HFF-Myc (cell line): Measurements from ENCODE around the gene ZNF415.
"Not testable (repeated sequence)": the region's sequence is repeated elsewhere in the genome, so short reads cannot be mapped to it uniquely, and the experiment has no call there.

ENCODE experiments used
- DNase-seq: peaks from one replicate; pipeline ENCODE4 v3.0.0-alpha.2; 2011; ENCODE audit warnings: low read depth; ENCODE audit errors: extremely low read depth
- H3K4me3 ChIP-seq: replicated peaks from 2 replicates; pipeline ENCODE4 v1.5.1; 2011; ENCODE audit warnings: low read depth, mild to moderate bottlenecking, control low read depth, low read length
- TF ChIP-seq, protein P1 (sequence below): IDR thresholded peaks from 2 replicates; pipeline ENCODE4 v1.5.1; 2012; ENCODE audit warnings: mild to moderate bottlenecking, low read depth, low read length, control low read depth; ENCODE audit errors: missing control alignments

Gene ZNF415

DNA sequence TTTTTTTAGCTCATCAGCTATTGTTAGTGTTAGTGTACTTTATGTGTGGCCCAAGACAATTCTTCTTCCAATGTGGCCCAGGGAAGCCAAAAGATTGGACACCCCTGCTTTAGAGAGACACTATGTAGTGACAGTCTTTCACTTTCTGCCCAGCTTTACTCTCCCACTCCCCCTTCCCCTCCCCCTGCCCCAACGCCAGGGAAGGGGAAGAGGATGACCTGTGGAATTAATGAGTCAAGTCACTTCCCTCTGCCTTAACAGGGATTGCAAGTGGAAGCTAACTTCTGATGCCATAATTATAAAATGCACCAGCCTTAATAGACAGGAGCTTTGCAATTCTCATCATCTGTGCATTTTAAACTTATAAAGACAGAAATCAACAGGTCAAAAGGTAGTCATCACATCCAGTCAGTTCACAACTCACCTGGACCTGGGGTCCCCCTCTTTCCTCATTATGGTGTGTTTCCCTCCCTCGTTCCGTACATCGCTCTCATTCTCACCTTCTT, 1.6 kb downstream of the ZNF415 start:
- no peak overlapping the region for H3K4me3 ChIP-seq
- TF ChIP-seq, protein P1, sequence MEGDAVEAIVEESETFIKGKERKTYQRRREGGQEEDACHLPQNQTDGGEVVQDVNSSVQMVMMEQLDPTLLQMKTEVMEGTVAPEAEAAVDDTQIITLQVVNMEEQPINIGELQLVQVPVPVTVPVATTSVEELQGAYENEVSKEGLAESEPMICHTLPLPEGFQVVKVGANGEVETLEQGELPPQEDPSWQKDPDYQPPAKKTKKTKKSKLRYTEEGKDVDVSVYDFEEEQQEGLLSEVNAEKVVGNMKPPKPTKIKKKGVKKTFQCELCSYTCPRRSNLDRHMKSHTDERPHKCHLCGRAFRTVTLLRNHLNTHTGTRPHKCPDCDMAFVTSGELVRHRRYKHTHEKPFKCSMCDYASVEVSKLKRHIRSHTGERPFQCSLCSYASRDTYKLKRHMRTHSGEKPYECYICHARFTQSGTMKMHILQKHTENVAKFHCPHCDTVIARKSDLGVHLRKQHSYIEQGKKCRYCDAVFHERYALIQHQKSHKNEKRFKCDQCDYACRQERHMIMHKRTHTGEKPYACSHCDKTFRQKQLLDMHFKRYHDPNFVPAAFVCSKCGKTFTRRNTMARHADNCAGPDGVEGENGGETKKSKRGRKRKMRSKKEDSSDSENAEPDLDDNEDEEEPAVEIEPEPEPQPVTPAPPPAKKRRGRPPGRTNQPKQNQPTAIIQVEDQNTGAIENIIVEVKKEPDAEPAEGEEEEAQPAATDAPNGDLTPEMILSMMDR, result no peak
- DNase-seq, result no peak

DNA sequence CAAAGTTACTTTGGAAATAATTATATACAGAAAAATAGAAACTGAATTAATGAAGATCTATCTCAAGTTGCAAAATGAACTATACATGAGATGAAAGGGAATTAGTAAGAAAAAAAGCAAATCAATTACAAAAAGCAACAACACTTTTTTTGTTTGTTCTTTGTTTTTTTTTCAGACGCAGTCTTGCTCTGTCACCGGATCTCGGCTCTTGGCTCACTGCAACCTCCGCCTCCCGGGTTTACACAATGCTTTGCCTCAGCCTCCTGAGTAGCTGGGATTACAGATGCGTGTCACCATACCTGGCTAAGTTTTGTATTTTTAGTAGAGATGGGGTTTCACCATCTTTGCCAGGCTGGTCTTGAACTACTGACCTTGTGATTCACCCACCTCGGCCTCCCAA, 2.2 kb downstream of the ZNF415 start:
- TF ChIP-seq, protein P1, result no peak
- H3K4me3 ChIP-seq, result no peak overlapping the region
- no peak for DNase-seq

DNA sequence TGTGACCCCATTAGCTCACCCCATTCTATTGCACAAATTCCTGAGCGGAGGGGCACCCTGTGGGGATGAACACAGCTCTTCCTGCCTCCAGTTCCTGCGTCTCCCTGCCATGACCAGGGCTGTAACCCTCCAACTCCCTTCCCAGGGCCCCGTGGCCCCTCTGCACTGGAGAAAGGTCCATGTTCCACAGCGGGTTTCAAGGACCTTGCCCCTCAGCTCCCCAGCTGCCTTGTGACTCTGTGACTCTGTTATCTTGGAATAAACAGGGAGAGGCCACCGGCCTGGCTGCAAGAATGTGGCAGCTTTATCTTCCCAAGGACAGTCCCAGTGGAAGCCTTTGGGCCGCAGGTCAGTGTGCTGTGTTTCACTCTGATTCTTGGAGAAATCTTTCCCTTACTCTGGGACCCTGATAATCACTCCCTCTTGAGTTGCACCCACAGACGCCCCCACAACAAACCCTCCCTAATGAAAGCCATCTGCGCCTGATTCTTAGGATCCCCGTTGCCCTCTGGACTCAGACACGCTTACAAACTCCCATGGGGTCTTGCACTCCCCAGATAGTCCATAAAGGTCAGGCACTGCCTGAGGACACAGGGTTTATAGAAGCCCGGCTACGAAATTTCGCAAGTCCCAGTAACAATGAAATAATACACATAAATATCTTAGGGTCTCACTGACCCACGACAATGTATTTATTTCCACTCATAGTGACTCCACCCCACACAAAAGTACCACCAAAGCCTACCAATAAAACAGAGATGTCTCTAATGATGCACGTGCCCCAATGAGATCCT, 5.8 kb downstream of the ZNF415 start:
- DNase-seq, H3K4me3 ChIP-seq: not testable (repeated sequence)

DNA sequence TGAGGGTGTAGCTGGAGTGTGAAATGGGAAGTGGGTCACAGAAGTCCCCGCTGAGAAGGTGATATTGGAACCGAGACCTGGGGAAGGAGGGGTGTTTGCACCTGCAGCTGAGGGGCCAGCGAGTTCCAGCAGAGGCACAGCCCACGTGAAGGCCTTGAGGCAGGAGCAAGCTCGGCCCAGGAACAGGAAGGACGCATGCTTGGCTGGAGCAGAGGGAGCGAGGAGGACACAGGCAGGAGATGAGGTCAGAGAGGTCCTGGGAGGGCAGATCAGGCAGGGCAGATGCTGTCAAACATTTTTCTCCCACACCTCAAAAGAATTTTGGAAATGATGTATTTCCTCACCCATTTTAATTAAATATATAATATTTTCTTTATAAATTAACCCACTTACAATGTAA, 9.3 kb downstream of the ZNF415 start:
- DNase-seq, result no peak
- no peak overlapping the region for H3K4me3 ChIP-seq
- TF ChIP-seq, protein P1, result no peak

- H3K4me3 ChIP-seq, result no peak overlapping the region
- DNase-seq, result no peak
- TF ChIP-seq, protein P1, result no peak
These were observed 20.4 kb downstream of the ZNF415 start for GRCh38 chr19:53112286-53112685.

- TF ChIP-seq, protein P1, result no peak
These were observed 23.2 kb downstream of the ZNF415 start for GRCh38 chr19:53109527-53109926.

GRCh38 chr19:53103234-53104203, 29.2 kb downstream of the ZNF415 start, which contains the start of gene ZNF160:
TSS of gene ZNF160 (minus strand) at chr19:53103422. CDS start at chr19:53086276, 17,146 bp downstream.
- peak within 1 kb of the TSS; percentile 75 for H3K4me3 ChIP-seq
- DNase-seq, result peak; percentile 91
- TF ChIP-seq, protein P1, result no peak

More at GRCh38 chr19:53109527-53109926, 23.2 kb downstream of the ZNF415 start:
- DNase-seq, result no peak
- H3K4me3 ChIP-seq, result no peak overlapping the region
